Stimulated activated CD4-positive, alpha-beta T cell treated with anti-CD3 and anti-CD28 coated beads, Interleukin-15, amount 100 ng/mL, for 48 hours (primary cell): Measurements from ENCODE around the gene FADS2.

Experiments used
- DNase-seq, 2 donors: peaks; one replicate each; pipeline ENCODE4 v3.0.0-alpha.2; 2020; ENCODE audit warnings: low read depth in 2 of 2

FADS2 gene

DNA sequence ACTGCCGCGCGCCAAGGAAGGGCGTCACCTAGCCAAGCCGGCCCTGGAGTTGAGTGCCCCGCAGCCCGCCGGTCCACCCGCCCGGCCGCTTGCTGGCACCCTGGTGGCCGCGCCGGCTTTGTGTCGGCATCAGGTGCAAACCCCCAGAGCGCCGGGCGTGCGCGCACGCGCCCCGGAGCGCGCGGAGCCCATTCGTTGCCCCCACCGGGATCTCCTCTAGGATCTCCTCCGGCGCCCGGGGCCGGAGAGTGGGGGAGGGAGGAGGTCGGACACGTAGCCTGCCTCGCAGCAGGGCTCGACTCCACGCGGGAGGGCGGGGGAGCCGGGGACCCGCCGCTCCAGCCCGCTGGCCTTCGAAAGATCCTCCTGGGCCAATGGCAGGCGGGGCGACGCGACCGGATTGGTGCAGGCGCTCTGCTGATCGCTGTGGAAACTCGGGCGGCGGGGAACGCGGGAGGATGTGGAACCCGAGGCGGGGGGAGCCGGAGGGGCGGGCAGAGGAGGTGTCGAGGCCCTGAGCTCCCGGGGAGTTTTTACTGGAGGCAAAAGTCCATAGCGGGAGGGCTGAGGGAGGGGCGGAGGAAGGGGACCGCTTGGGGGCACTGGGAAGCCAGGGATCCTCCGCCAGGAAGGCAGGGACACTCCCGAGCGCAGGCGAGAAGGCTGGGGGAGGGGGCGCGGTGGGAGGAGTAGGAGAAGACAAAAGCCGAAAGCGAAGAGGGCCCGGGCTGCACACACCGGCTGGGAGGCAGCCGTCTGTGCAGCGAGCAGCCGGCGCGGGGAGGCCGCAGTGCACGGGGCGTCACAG is at the start of gene FADS2:
Gene FADS2 (plus strand): TSS at position 730 of the 808 bp plus-strand sequence. CDS start 91 bp downstream, outside the sequence.
- DNase-seq = peak; percentile 62 to 72

DNA sequence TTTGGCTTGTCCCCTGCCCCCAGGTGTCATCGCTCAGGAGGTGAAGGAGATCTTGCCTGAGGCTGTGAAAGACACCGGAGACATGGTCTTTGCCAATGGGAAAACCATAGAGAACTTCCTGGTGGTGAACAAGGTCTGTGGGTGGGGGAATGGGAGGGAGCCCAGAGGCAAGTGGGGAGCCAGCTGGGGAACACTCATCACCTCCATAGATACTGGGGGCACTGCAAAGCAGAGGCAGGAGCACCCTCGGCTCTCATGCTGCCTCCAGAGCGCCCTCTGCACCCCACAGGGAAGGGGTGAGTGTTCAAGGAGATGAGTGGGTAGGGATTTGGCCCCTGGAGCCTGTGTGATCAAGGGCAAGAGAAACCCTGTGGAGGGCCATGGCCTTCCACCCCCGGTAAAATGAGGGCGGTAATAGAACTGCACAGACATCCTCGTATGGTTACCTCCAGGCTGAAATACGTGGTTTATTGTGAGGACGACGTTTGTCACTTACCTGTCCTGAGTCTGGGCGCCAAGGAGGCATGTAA is 49.7 kb upstream of the FADS2 start:
- no peak for DNase-seq

GRCh38 chr11:61778920-61779650 is 49.0 kb upstream of the FADS2 start:
- DNase-seq = no peak

- DNase-seq = no peak
Measured at GRCh38 chr11:61779666-61780525, 48.2 kb upstream of the FADS2 start.

- no peak for DNase-seq
Measured at GRCh38 chr11:61780581-61781162, 47.4 kb upstream of the FADS2 start.

GRCh38 chr11:61781585-61781984 is 46.5 kb upstream of the FADS2 start:
- no peak for DNase-seq

GRCh38 chr11:61782299-61782698 is 45.8 kb upstream of the FADS2 start:
- no peak for DNase-seq

GRCh38 chr11:61782841-61783240 is 45.3 kb upstream of the FADS2 start:
- no peak for DNase-seq

DNA sequence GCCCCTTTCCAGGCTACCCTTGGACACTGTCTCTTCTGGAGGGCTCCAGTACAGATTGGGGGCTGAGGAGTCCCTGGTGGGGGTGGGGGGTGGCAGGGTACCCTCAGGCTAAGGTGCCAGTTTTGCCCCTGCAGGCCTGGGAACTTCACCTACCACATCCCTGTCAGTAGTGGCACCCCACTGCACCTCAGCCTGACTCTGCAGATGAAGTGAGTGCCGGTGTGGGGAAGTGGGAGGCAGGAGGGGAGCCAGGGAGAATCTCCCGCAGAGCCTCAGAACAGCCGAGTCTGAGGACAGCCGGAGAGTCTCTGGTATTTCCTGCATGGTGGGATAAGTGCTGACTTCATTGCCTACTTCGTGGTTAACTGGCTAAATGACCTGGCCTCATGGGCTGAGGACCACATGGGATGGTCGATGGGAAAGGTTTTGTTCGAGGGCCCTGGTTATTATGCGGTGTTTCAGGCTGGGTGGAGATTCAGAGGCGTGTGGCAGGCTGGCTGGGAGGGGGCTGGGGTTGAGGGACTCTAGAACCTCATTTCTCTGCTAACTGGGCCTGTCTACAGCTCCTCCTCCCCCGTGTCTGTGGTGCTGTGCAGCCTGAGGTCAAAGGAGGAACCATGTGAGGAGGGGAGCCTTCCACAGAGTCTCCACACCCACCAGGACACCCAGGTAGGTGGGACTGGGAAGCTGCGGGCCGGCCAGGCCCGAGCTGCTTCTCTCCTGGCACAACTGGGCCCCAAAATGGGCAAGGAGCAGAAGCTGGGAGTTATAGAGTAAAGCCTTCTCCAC is 44.2 kb upstream of the FADS2 start:
- DNase-seq = no peak

GRCh38 chr11:61784506-61784805 is 43.6 kb upstream of the FADS2 start:
- DNase-seq = no peak

DNA sequence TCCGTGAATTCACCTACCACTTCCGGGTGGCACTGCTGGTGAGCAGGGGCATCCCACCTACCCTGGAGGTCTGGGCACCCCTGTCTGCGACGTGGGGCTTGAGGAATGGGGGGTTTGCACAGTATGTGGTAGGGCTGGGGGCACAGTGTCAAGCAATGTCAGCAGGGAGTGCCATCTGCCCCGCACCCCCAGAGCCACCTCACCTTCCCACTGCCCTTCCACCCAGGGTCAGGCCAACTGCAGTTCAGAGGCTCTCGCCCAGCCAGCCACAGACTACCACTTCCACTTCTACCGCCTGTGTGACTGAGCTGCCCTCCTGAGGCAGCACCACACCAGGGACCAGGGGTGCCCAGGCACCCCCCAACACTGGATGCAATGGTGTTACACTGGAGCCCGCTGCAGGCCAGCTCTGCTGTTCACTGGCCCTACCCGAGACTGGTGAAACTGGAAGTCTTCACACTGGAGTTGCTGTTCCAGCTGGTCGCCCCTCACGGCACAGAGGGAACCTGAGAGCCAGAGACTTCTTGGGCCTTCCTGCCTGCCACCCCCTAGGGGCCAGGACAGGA is 42.2 kb upstream of the FADS2 start:
- no peak for DNase-seq

GRCh38 chr11:61787928-61788491 is 40.1 kb upstream of the FADS2 start:
- no peak for DNase-seq

- peak in 1 of 2 donors; percentile 31 for DNase-seq
Measured at GRCh38 chr11:61791737-61792309, 36.3 kb upstream of the FADS2 start.

GRCh38 chr11:61792310-61793082 is 35.6 kb upstream of the FADS2 start, which contains the start of the genes FEN1 and TMEM258:
FEN1 (plus strand) TSS chr11:61792911; CDS start chr11:61795362, 2,451 bp downstream.
TMEM258 (minus strand) TSS chr11:61792599; CDS start chr11:61792558, 41 bp downstream.
- peak; percentile 80 to 86 for DNase-seq

- DNase-seq = no peak
Measured at GRCh38 chr11:61793083-61793828, 34.8 kb upstream of the FADS2 start.

DNA sequence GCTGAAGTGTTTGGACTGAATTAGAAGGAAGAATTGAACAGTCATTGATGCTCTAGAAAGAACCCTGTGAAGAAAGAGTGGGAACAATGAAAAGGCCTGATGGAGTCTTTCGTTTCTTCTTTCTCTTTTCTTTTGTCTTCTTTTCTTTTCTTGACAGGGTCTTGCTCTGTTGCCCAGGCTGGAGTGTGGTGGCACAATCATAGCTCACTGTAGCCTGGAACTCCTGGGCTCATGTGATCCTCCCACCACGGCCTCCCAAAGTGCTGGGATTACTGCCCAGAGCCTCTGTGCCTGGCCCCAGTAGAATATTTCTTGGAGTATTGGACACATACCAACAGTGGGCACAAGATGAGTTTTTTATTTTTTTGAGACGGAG is 34.3 kb upstream of the FADS2 start:
- no peak for DNase-seq

GRCh38 chr11:61794579-61794978 is 33.5 kb upstream of the FADS2 start:
- no peak for DNase-seq

DNA sequence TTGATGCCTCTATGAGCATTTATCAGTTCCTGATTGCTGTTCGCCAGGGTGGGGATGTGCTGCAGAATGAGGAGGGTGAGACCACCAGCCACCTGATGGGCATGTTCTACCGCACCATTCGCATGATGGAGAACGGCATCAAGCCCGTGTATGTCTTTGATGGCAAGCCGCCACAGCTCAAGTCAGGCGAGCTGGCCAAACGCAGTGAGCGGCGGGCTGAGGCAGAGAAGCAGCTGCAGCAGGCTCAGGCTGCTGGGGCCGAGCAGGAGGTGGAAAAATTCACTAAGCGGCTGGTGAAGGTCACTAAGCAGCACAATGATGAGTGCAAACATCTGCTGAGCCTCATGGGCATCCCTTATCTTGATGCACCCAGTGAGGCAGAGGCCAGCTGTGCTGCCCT is 32.6 kb upstream of the FADS2 start:
- no peak for DNase-seq
